HG03064 (cell line): Measurements from ENCODE around the gene CNST.
A peak's percentile ranks its signal among the peaks of the same experiment; 100 is the strongest.
"Not testable (repeated sequence)": the region's sequence is repeated elsewhere in the genome, so short reads cannot be mapped to it uniquely, and the experiment has no call there.

Experiments
- ATAC-seq: cut with Tn5 transposase; IDR thresholded peaks from one replicate; pipeline ENCODE4 v1.9.1; 2021; ENCODE audit warnings: low read depth; ENCODE audit not compliant: unreplicated experiment

The CNST gene

DNA sequence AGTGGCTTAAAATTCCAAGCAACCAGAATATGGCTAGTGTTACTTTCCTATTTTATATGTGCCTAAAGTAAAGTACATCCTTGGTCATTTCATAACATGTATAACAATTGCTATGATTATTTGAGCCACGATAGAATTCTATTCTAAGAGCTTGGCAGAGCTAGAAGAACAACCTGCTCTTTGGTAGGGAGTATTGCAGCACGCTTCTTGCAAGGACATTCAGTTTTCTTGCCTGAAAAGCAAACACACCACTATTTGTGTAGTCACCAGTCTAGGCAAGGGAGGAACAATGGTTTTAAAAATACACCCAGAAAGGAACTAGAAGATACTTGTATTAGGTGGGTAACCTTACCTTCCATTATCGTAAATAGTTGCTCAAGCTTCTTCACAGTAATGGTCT, 51.5 kb downstream of the CNST start:
- no peak for ATAC-seq

DNA sequence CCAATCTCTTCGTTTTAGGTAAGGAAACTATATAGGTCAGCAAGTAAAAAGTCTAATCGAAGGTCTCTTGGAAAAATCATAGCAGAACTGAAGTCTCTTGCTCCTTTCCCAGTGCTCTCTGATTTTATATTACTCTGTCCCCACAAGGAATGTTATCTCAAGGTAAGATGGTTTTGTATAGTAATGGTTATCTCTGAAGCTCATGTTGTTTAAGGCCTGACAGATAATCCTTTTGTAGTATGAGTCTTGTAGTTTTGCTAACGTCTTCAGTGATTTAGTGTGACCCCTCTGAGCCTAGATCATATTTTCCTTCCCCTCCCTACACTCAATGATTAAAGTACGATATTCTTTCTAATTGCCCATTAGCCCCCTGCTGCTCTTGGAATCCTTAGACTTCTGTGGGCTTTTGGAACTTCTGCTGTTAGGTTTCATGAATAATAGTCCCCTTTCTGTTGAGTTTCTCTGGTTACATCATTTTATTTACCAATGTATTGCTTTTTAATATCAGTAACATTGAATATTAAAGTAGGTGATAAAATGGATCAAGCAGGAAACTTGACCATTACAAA, 52.1 kb downstream of the CNST start:
- ATAC-seq = no peak

DNA sequence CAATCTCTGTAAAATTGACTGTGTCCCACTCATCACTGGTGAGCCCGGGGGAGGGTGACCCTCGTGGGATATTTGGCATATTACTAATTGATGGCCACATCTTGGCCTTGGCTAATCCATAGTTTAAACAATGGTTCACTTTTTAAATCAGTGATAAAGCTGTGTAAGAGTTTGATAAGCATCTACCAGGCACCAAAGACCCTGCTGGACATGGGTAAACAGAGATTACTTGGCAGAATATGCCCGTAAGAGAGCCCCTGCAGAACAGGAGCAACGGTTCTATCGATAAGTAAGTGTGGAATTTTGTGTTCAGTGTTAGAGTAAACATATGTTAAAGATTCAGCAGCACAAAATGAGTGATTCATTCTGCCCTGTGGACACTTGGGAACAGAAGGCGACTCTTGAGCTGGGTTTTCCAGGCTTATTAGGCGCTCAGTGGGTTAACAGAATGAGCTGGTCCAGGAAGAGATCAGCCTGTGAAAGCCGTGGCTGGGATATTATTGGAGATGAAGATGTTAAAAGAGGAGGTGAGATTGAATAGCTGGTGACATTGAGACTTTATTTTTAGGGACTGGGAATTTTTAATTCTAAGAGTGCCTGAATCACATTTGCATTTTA, 55.9 kb downstream of the CNST start:
- ATAC-seq = no peak

DNA sequence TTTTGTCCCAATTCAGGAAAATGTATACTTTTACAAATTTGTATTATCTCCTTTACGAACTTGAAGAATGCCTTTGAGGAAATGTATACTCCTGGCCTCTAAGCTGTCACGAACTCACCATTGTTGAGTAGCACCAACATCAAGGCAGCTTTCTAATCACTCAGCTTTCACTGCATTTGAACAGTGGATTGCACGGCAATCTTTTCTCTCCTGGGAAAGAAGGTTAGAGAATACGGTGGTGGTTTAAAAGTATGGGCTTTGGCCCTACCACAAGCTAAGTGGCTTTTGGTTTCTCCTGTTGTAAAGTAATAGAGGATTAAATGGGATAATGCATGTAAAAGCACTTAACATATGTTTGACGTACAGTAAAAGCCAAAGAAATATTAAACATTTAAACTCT, 57.8 kb downstream of the CNST start:
- no peak for ATAC-seq

DNA sequence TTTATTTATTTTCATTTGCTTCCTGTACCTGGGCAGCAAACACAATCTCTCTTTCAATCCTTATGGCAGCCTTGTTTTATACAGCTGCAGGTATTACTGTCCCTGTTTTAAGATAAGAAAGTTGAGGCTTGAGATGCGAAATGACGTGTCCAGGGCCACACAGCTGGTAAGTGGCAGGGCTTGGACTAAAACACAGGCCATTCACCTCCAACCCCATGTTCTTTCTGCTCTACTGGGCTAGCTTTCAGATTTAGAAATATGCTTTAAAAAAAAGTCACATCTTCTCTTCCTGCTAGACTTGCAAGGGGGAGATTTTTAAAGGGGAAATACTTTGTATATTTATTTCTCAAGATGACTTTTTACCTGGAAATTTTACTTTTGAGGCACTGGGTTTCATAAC, 62.8 kb downstream of the CNST start:
- peak; percentile 93 for ATAC-seq

DNA sequence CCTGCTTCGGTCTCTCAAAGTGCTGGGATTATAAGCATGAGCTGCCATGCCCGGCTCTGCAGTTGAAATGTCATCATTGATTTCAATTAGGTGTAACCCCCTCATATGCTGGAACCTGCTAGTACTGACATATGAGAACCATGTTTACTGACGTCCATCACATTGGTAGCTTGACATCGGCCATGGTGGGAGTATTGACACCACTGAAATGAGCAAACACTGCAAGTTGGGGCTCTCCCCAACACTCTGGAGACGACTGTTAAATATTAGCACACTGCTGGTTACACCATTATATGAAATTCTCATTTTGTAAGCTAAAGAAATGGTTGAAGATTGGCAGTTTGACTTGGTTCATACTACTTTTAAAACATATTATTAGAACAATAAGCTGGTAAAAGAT, 63.7 kb downstream of the CNST start:
- peak; percentile 48 for ATAC-seq

DNA sequence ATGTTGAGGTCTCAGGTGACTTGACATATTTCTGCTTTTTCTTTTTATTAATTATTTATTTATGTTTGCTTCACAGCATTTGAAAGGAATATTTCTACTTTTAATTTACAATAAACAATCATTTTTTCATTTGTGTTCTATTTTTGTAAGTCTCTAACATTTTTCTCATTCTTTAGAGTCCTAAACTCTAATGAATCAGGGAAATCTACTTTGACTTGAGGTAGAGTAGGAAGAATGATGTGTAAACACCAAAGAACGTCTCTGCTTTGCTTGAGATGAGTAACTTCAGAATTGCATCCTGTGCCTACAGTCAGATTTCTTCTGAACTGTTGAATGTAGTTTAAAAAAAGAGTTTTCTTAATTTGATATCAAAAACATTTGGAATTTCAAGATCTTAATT, 65.2 kb downstream of the CNST start:
- no peak for ATAC-seq

DNA sequence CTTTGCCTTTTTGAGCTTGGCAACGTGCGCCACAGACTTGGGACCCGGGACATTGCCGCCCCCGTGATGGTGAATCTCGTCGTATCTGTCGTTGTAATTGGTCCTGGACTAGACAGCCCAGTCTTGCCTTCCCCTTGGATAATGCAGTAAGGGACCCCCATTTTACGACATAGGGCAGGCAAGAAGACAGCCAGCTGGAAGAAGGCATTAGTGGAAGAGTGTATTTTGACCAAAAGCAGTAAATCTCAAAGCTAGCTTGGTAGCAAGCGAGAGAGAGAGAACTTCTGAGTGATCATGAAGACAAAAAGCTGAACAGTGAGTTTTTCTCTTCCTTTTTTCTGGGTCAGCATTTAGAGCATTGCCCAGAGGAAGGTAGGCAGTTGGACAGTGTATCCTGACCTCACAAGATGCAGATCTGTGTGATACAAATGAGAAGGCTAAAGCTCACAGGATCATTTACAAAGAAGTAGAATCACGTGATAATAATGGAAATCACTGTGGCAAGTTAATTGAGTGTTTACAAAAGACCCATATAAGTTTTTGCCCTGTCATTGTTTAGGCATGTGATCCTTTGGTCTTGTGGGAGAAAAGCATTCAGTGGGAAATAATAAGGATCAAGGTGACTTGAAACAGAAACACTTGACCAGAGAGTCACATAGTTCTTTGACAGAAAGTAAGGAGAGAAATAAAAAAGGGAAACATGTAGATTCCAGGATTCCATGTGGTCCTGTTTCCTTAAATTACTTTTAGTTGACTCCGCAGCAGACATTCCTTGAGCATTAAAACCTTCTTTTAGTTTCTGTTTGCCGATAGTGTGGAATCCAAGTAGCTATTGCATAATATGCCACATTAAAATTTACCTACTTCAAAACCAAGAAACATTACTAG, 66.3 kb downstream of the CNST start:
- no peak for ATAC-seq

DNA sequence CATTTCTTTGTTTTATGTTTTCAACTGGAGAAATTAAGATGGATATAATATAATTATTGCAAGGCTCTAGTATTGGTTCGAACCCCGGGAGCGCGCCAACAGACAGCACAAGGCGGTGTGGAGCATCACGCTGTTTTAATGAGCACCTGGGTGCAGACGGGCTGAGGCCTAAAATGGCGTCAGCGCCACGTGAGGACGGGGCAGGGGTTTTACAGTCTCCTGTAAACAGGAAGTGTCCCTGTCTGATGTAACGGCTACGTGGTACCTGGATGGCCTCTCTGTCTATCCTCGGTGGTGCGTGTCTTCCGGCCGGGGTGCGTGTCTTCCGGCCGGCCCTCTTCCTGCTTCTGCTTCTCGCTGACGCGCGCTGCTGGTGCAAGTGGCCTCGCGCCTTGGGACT, 68.4 kb downstream of the CNST start:
- ATAC-seq = not testable (repeated sequence)

DNA sequence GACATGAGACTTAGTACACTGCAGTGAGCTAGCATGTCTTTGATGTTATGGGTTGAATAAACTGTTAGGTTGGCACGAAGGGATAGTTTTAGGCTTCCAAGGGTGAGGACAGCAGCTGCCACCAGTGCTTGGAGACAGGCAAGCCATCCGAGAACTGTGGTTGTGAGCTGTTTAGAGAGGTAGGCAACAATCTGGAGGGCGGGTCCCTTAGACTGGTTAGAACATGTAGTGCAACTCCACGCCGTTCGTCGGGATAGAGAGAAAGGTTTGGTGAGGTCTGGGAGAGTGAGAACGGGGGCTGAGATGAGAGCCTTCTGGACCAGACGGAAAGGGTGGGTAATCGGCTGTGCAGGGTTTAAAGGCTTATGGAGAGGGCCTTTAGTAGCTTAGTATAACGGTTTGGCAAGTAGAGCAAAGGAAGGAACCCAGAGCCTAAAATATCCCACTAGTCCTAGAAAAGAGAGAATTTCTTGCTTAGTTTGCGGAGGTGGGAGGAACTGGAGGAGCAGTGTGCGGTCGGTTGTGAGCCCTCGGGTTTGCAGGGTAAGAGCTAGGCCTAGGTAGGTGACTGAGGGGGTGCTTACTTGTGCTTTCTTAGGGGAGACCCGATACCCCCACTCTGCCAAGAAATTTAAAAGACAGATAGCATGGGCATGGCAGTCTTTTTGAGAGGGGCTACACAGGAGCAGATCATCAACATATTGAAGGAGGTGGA, 72.8 kb downstream of the CNST start:
- no peak for ATAC-seq

DNA sequence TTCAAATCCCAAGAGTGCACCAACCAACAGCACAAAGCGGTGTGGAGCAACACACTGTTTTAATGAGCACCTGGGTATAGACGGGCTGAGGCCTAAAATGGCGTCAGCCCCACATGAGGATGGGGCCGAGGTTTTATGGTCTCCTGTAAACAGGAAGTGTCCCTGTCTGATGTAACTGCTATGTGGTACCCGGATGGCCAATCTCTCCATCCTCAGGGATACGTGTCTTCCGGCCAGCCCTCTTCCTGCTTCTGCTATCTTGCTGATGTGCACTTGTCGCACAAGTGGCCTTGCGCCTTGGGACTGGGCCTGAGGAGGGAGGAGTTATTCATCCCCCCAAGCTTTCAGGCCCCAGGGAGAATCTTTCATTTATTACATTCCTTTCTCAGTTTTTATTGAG, 73.5 kb downstream of the CNST start:
- ATAC-seq = no peak

DNA sequence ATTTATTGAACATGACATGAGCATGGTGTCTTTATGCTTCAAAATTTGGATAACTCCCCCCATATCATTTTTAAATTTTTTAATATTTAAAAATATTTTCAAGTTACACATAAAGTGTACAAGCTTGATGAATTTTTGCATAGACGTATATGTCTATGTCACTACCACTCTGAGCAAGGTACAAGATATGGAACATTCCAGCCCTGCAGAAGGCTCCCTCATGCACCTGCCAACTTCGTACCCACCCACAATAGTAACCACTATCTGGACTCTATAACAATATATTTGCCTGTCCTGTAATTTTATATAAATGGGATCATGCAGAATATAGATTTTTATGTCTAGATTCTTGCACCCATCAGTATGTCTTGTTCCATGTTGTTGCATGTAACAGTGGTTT, 74.5 kb downstream of the CNST start:
- ATAC-seq = no peak

DNA sequence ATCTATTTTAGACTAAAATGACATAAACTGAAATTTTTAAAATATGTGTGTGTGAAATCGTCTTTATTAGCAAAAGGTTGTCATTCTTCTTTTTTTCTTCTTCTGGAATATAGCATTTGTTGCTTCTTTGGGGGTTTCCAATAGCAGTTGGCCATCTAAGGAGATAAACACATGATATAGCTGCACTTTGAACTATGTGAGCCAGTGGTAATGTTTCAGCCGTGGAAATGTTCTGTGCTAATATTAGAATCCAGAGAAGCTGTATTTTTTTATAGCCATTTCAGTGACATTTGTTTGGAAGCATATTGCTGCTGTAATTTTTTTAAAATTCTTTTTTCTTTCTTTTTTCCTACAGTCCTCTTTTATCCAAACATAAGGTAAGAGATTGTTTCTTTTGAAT, 75.1 kb downstream of the CNST start:
- no peak for ATAC-seq

DNA sequence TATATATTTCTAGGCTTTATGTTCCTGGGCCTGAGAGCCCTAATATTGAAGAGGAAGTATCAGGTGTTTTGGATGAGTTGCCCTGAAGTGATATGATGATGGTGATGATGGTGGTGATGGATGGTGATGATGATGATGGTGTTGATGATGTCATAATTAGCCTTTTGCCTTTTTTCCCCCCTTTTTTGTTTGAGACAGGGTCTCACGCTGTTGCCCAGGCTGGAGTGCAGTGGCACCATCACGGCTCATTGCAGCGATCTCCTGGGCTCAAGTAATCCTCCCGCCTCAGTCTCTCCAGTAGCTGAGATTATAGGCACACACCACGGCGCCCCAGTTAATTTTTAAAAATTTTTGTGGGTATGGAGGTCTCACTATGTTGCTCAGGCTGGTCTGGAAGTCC, 76.5 kb downstream of the CNST start:
- no peak for ATAC-seq

DNA sequence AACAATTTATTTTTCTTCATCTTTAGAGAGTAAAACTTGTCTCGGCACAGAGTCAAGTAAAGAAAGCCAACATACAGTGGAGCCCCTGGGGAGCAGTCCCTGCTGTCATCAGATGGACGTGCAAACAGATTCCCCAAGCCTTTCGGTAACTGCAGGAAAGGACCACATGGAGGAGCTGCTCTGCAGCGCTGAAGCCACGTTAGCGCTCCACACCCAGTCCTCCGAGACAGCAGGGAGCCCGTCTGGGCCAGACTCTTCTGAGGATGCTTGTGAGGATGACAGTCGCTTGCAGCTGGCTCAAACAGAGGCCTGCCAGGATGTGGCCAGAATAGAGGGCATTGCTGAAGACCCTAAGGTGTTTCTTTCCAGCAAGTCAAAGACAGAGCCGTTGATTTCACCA, 80.9 kb downstream of the CNST start:
- no peak for ATAC-seq

DNA sequence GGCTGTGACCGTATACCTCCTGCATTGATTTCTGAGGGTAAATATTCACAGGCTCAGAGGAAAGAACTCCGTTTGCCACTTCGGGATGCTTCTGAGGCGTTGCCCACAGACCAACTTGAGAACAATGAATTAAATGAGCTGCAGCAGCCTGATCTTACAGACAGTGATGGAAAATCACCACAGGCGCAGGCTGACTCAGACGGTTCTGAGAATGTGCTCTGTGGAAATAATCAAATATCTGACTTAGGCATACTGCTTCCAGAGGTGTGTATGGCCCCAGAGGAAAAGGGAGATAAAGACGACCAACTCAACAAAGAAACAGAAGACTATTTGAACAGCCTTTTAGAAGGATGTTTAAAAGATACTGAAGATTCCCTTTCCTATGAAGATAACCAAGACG, 81.3 kb downstream of the CNST start:
- no peak for ATAC-seq

DNA sequence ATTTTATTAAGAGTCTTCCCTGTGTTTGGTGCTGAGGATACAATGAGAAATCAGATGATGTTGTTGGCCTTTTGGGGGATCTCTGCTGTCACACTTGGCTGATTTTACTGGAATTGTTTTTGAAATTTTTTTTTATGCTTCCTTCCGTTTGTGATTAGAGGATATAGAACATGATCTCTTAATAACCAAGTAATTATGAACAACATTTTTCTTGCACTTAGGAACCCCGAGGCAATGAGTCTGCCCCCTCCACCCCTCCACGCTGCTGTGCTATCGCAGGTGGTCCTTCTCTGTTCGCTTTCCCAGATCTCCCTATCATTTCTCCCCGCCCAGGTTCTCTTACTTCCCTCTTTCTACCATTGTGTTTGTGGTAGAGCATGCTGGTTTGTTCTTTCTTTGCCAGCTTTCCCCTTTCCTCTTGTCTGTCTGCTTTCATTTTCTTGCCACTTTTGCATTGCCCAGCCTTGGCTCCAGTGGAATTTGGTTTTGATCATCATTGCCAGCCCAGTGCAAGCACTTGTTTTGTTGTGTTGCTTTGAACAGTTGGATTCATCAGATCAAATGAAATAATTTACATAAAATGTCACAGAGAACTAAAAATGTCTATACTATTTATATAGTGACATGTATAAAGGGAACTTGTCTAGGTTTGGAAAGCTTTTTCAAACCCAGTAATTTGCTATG, 84.9 kb downstream of the CNST start:
- ATAC-seq = no peak

DNA sequence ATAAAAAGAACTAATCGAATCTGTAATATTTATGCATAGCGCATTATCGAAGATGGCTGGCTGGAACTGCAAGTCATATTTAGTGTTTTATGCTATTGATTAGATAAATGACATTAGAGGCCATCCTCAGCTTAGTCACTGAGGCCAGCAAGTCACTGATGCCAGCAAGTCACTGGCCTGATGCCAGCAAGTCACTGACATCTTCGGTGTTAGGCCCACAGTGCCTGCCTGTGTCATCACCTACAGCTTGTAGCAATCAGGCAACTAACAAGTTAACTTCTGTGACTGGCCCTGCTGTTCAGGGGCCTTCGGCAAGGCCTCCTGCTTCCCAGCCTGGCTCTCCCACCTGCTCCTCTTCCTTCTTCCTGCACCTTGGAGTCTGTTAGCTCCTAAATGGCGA, 92.3 kb downstream of the CNST start:
- no peak for ATAC-seq

DNA sequence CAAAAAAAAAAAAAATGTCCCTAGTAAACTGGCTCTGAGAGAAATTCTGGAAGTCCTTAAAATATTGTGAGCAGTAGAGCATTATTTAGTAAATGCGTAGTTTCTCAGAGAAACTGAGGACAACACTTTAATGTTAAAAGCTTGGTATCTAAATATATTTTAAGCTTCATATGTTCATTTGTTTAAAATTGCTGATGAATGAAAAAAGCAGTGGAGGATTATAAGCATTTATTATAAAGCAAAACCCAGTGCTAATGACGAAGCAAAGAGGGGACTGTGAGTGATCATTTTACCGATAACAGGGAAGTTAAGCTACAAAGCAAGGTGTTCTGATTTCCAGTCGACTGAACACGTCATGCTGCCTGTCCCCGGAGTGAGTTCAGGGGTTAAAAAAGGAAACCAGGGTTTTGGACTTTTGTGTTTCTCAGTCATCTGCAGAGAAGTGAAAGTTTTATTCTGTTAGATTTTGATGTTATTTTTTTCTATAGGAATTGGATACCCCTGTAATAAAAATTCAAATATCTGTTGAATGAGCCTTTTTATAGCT, 93.4 kb downstream of the CNST start:
- ATAC-seq = no peak

DNA sequence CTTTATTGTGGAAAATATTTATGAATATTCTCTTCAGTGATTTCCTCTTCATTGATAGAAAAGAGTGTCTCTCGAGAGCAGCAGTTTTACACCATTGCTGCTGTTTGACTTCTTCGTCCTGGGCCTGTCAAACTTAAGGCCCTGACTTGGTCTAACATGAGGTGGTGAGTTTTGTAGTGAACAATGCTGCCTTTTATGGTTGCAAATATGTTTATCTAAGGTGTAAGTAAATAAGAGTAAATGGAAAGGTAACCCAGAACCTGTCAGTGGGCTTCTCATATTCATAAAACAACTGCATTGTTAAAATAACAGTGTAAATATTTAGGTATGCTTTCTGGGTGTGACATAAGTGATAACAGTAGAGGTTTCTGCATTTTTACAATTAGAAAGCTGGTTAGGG, 95.2 kb downstream of the CNST start:
- ATAC-seq = no peak

DNA sequence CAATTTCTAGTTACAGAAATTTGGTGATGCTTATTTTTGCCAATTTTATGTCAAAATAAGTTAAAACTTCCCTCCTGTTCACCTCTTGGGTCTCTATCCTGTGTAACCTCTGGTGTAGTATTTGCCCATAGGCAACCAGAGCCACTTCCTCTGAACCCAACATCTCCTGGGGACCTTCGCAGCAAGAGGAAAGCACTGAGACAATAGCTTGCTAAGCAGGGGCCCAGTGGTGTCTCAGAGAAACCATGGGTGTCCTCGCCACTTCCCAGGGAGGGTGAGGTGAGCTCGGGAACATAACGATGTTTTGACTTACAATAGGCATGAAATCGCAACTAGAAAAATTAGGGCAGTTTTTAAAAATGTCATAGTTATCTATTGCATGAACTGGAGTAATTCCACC, 101.5 kb downstream of the CNST start:
- no peak for ATAC-seq
